Prostate gland (tissue), 2 donors: ENCODE measurements around the gene FRMD4B. TPM values are rescaled to one million over a fixed set of nuclear protein-coding genes. Genes with fewer than 3 reads are reported as not detected.

Source experiments
- DNase-seq: peaks from one replicate; pipeline ENCODE4 v3.0.0-alpha.2; 2019; ENCODE audit warnings: low spot score
- H3K27ac ChIP-seq, 2 donors: fragments of 200-600 bp; sonication (generic); 2 replicates each; pipeline ENCODE4 v1.5.1; 2017 to 2019
- H3K27me3 ChIP-seq: fragments of 200-600 bp; sonication (generic); replicated peaks from 2 replicates; pipeline ENCODE4 v1.5.1; 2019; ENCODE audit not compliant: insufficient read depth
- H3K36me3 ChIP-seq, 2 donors: fragments of 200-600 bp; sonication (generic); 1 replicate in 1 of 2; 2 replicates in 1 of 2; pipeline versions ENCODE4 v1.5.1 to v1.8.1; 2017 to 2019
- H3K4me1 ChIP-seq: fragments of 200-600 bp; sonication (generic); replicated peaks from 2 replicates; pipeline ENCODE4 v1.5.1; 2019
- H3K4me3 ChIP-seq, 2 donors: fragments of 200-600 bp; sonication (generic); 2 replicates each; pipeline ENCODE4 v1.5.1; 2017 to 2019
- H3K9me3 ChIP-seq: fragments of 200-600 bp; sonication (generic); 2 replicates; pipeline ENCODE4 v1.5.1; 2017
- POLR2A ChIP-seq: fragments of 450-650 bp; IDR thresholded peaks from one replicate; pipeline ENCODE4 v1.6.1; 2016; ENCODE audit warnings: antibody characterized with exemption, mild to moderate bottlenecking
- POLR2AphosphoS5 ChIP-seq: sonication (generic); formaldehyde crosslinking; IDR thresholded peaks from one replicate; pipeline ENCODE4 v1.6.1; 2017; ENCODE audit warnings: antibody characterized with exemption
- WGBS: methylation state at CpG from one replicate; pipeline ENCODE4 v1.1.5; 2018; 5-methylcytosine and 5-hydroxymethylcytosine counted together
- intact Hi-C: fragments of 100-400 bp; cut with DNase I; formaldehyde crosslinking; loops from one replicate; pipeline ENCODE4 v1.14.2; 2022
- total RNA-seq, 2 donors: library from RNA; depleted of rRNA; stranded (reverse); fragments of >200 nt; gene quantifications; one replicate each; pipeline ENCODE4 v1.1.0, GENCODE V29; 2016
- TF ChIP-seq, protein P1 (sequence below), 4 experiments: fragments of 200-600 bp in 2 of 4; fragments of 450-650 bp in 2 of 4; sonication (generic) in 2 of 4; IDR thresholded peaks; 1 replicate in 3 of 4; 2 replicates in 1 of 4; pipeline ENCODE4 v1.5.1; 2016 to 2019; ENCODE audit warnings: antibody characterized with exemption in 4 of 4, mild to moderate bottlenecking in 2 of 4, moderate library complexity in 2 of 4

Gene FRMD4B
- total RNA-seq, 2 donors from 2014 or later: 31.0 to 41.4 TPM

DNA sequence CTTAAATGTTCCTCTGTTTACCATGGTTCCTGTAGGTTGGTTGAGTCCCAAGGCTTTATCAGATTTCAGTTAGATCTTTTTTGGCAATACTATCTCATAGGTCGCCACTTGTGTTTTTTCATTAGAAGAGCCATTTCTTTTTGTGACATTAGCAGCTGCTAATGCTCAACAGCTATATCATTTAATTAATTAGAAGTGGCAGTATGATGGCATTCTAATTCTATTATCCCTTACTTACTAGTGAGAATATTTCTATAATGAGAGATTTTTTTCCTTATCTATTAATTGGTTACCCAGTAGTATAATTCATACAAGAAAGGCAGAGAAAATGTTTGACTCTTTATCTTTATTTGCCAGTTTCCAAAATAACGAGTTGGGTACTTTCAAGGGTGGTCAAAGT is 25.2 kb downstream of the FRMD4B start:
- no peak for DNase-seq
- no peak overlapping the region for H3K4me3 ChIP-seq
- TF ChIP-seq POLR2AphosphoS5 (no peak), POLR2A (no peak)
- TF ChIP-seq, protein P1, sequence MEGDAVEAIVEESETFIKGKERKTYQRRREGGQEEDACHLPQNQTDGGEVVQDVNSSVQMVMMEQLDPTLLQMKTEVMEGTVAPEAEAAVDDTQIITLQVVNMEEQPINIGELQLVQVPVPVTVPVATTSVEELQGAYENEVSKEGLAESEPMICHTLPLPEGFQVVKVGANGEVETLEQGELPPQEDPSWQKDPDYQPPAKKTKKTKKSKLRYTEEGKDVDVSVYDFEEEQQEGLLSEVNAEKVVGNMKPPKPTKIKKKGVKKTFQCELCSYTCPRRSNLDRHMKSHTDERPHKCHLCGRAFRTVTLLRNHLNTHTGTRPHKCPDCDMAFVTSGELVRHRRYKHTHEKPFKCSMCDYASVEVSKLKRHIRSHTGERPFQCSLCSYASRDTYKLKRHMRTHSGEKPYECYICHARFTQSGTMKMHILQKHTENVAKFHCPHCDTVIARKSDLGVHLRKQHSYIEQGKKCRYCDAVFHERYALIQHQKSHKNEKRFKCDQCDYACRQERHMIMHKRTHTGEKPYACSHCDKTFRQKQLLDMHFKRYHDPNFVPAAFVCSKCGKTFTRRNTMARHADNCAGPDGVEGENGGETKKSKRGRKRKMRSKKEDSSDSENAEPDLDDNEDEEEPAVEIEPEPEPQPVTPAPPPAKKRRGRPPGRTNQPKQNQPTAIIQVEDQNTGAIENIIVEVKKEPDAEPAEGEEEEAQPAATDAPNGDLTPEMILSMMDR (IDR thresholded peaks at IDR 0.05): no peak
- no peaks in the 10 kb centered on the region for H3K4me1 ChIP-seq
- no peak overlapping the region for H3K27ac ChIP-seq
- H3K27me3 ChIP-seq: no peaks in the 10 kb centered on the region
- 92% methylated on average over 2 of the region's 2 CpGs for WGBS
- no peaks in the 10 kb centered on the region for H3K36me3 ChIP-seq
- no peaks in the 10 kb centered on the region for H3K9me3 ChIP-seq
- intact Hi-C loops: no loop called here

DNA sequence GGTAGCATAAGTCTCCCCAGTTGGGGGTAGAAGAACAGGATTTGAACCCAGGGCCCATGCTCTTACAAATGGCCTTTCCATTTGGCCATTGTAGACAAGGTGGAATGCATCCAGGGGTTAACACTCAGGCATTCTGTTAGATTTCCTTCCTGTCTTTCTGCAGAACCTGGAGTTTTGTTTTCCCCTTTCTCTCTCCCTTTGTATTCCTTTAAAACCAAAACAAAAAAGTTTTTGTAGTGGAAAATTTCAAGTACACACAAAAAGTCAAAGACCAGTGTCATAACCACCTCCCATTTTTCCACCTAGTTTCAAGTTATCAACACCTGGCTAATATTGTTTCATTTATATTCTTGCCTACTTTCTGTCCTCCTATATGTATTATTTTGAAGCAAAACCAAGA is 26.0 kb downstream of the FRMD4B start:
- DNase-seq: no peak
- no peaks in the 10 kb centered on the region for H3K36me3 ChIP-seq
- intact Hi-C loops: no loop called here
- H3K4me1 ChIP-seq: no peaks in the 10 kb centered on the region
- TF ChIP-seq POLR2AphosphoS5: no peak
- no peak for TF ChIP-seq POLR2A
- H3K9me3 ChIP-seq: no peaks in the 10 kb centered on the region
- no peak overlapping the region for H3K27ac ChIP-seq
- no peak overlapping the region for H3K4me3 ChIP-seq
- H3K27me3 ChIP-seq: no peaks in the 10 kb centered on the region

DNA sequence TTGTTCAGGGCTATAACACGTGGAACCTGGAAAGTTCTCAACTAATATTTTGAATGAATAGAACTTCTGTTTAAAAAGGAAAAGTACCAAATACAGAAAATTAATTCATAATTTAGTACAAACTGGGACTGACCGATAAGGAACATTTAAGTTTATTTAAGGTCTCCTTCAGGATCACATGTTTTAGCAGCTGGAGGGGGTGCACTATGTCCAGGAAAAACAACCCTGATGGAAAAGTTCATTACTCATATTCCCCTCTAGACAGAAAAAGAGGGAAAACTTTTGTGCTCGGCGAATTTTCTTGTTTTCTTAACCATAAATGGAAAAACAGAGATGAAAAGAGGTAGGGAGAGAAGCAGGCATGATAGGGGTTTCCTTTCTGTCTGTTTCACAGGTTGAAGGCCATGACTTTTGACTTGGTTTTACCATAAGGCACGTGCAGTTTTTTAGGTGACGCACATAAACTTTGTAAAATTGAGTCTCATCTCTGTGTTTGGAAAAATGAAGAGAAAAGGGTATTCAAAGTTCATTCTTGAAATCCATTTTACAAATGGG is 26.5 kb downstream of the FRMD4B start:
- intact Hi-C loops: no loop called here
- H3K27ac ChIP-seq: no peak overlapping the region
- no peaks in the 10 kb centered on the region for H3K4me1 ChIP-seq
- H3K36me3 ChIP-seq: no peaks in the 10 kb centered on the region
- no peaks in the 10 kb centered on the region for H3K9me3 ChIP-seq
- H3K27me3 ChIP-seq: no peaks in the 10 kb centered on the region
- H3K4me3 ChIP-seq: no peak overlapping the region
- WGBS: 73% methylated on average over 6 of the region's 6 CpGs
- no peak for DNase-seq
- TF ChIP-seq POLR2AphosphoS5: no peak
- TF ChIP-seq, protein P1 (IDR thresholded peaks at IDR 0.05): no peak
- TF ChIP-seq POLR2A: no peak

GRCh38 chr3:69357196-69357595 is 28.7 kb downstream of the FRMD4B start:
- Histone ChIP-seq H3K27me3 (no peaks in the 10 kb centered on the region), H3K36me3 (no peaks in the 10 kb centered on the region), H3K4me3 (no peak overlapping the region), H3K9me3 (no peaks in the 10 kb centered on the region), H3K27ac (no peak overlapping the region), H3K4me1 (no peaks in the 10 kb centered on the region)
- intact Hi-C loops: no loop called here
- WGBS: 28% methylated on average over 2 of the region's 2 CpGs
- TF ChIP-seq, protein P1 (IDR thresholded peaks at IDR 0.05): no peak
- TF ChIP-seq POLR2A: no peak
- TF ChIP-seq POLR2AphosphoS5: no peak
- DNase-seq: no peak

DNA sequence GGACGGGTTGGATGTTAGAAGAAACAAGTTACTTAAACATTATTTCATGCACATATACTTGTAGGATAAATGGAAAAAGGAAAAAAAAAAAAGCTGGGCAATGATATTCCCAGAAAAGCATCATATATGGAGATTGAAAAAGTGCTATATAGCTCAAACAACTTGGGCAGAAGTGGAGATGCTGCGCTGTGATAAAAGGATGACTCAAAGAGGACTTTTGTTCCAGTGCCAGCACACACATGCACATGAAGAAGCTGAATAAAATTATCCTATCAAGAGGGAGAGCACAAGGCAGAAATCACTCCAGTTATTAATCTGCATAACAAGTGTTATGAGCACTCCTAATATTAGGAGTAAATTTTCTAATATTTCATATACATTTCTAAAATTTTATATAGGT is 30.9 kb downstream of the FRMD4B start:
- intact Hi-C loops: no loop called here
- H3K27ac ChIP-seq: no peak overlapping the region
- WGBS: 65% methylated on average over 2 of the region's 2 CpGs
- H3K27me3 ChIP-seq: no peaks in the 10 kb centered on the region
- no peaks in the 10 kb centered on the region for H3K9me3 ChIP-seq
- DNase-seq: no peak
- TF ChIP-seq POLR2A: no peak
- TF ChIP-seq POLR2AphosphoS5: no peak
- TF ChIP-seq, protein P1 (IDR thresholded peaks at IDR 0.05): no peak
- H3K36me3 ChIP-seq: no peaks in the 10 kb centered on the region
- no peak overlapping the region for H3K4me3 ChIP-seq
- no peaks in the 10 kb centered on the region for H3K4me1 ChIP-seq
